ENCODE measurements around the gene CYBB. TPM values are rescaled to one million over a fixed set of nuclear protein-coding genes. Genes with fewer than 3 reads are reported as not detected.

The CYBB gene
- polyA plus RNA-seq, 1 experiment = not detected

GRCh38 chrX:37802028-37802427 is 22.2 kb downstream of the CYBB start:
- CTCF ChIA-PET = interaction anchor here (0.6 kb wide), 1 partner anchor 292 kb away, joined by 4 read pairs; no protein-coding TSS in a partner anchor
- no peak for DNase-seq (ENCODE audit: low read depth, low spot score)
- POLR2A ChIA-PET = no interaction called here
- Histone ChIP-seq H3K9me3 (ENCODE audit: control insufficient read depth, insufficient read depth, low read length) (no peaks in the 10 kb centered on the region), H3K27ac (ENCODE audit: low read depth, low read length) (no peak overlapping the region), H3K4me3 (ENCODE audit: low read depth, low read length) (no peak overlapping the region), H3K27me3 (ENCODE audit: control insufficient read depth, insufficient read depth, low read length) (no peaks in the 10 kb centered on the region)
- no peak for TF ChIP-seq CTCF (IDR thresholded peaks at IDR 0.05; ENCODE audit: low read depth, low read length)

DNA sequence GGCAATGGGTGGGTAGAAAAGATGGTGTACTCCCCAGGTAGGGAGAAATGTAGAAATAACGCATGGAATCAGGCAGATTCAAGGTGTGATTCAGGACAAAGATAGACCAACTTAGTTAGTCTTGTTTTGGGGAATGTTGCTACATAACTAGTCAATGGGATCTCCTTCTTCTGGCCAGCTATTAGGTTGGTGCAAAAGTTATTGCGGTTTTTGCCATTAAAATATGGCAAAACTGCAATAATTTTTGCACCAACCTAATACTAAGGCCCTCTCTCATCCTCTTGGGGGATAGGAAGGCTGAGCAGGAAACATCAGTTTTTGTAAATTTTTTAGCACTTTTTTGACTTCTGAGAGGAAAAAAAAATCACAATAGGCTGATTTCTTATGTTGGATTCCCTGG is 23.2 kb downstream of the CYBB start:
- Histone ChIP-seq H3K9me3 (ENCODE audit: control insufficient read depth, insufficient read depth, low read length) (no peaks in the 10 kb centered on the region), H3K4me3 (ENCODE audit: low read depth, low read length) (no peak overlapping the region), H3K27me3 (ENCODE audit: control insufficient read depth, insufficient read depth, low read length) (no peaks in the 10 kb centered on the region), H3K27ac (ENCODE audit: low read depth, low read length) (no peak overlapping the region)
- ChIA-PET CTCF (no interaction called here), POLR2A (no interaction called here)
- no peak for TF ChIP-seq CTCF (IDR thresholded peaks at IDR 0.05; ENCODE audit: low read depth, low read length)
- no peak for DNase-seq (ENCODE audit: low read depth, low spot score)

DNA sequence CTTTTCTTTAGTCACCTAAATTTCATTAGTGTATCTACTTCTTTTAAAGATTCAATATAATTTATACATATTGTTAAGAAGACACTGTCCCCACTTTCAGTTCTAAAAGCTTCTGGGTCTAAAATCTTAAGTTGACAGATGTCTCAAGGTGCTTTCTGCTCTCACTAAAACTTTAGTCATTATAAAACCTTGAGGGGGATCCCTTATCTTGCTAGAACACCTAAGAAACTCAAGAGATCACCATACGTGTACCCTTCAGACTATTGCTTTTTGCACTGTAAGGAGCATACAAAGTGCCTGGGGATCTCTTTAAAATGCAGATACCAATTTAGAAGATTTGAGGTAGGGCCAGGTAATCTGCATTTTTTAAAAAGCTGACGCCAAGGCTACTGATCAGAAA is 30.1 kb downstream of the CYBB start:
- DNase-seq (ENCODE audit: low read depth, low spot score) = no peak
- CTCF ChIA-PET = no interaction called here
- no peaks in the 10 kb centered on the region for H3K9me3 ChIP-seq (ENCODE audit: control insufficient read depth, insufficient read depth, low read length)
- TF ChIP-seq CTCF (IDR thresholded peaks at IDR 0.05; ENCODE audit: low read depth, low read length) = no peak
- H3K27ac ChIP-seq (ENCODE audit: low read depth, low read length) = no peak overlapping the region
- H3K4me3 ChIP-seq (ENCODE audit: low read depth, low read length) = no peak overlapping the region
- no peaks in the 10 kb centered on the region for H3K27me3 ChIP-seq (ENCODE audit: control insufficient read depth, insufficient read depth, low read length)
- POLR2A ChIA-PET = no interaction called here

DNA sequence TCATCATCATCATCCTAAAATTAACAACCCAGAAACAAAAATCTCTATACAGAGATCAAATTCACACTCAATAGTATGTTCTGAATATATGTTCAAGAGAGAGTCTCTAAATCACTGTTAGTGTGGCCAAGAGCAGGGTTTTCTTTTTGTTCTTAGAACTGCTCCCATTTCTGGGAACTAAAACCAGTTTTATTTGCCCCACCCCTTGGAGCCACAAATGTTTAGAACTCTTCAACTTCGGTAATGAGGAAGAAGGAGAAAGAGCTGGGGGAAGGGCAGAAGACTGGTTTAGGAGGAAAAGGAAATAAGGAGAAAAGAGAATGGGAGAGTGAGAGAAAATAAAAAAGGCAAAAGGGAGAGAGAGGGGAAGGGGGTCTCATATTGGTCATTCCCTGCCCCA is 32.3 kb downstream of the CYBB start:
- DNase-seq (ENCODE audit: low read depth, low spot score) = no peak
- no peak overlapping the region for H3K27ac ChIP-seq (ENCODE audit: low read depth, low read length)
- CTCF ChIA-PET = interaction anchor here (1.0 kb wide), 1 partner anchor 13 kb away, joined by 6 read pairs; no protein-coding TSS in a partner anchor
- no peak for TF ChIP-seq CTCF (IDR thresholded peaks at IDR 0.05; ENCODE audit: low read depth, low read length)
- H3K4me3 ChIP-seq (ENCODE audit: low read depth, low read length) = no peak overlapping the region
- POLR2A ChIA-PET = no interaction called here
- H3K27me3 ChIP-seq (ENCODE audit: control insufficient read depth, insufficient read depth, low read length) = no peaks in the 10 kb centered on the region
- H3K9me3 ChIP-seq (ENCODE audit: control insufficient read depth, insufficient read depth, low read length) = no peaks in the 10 kb centered on the region

GRCh38 chrX:37813570-37813969 is 33.7 kb downstream of the CYBB start:
- H3K9me3 ChIP-seq (ENCODE audit: control insufficient read depth, insufficient read depth, low read length) = no peaks in the 10 kb centered on the region
- no peak for DNase-seq (ENCODE audit: low read depth, low spot score)
- no peak for TF ChIP-seq CTCF (IDR thresholded peaks at IDR 0.05; ENCODE audit: low read depth, low read length)
- ChIA-PET CTCF (no interaction called here), POLR2A (no interaction called here)
- no peak overlapping the region for H3K27ac ChIP-seq (ENCODE audit: low read depth, low read length)
- no peaks in the 10 kb centered on the region for H3K27me3 ChIP-seq (ENCODE audit: control insufficient read depth, insufficient read depth, low read length)
- no peak overlapping the region for H3K4me3 ChIP-seq (ENCODE audit: low read depth, low read length)
